K562 (cell line): ENCODE data around the gene UNC79. TPM values are rescaled to one million over a fixed set of nuclear protein-coding genes. Genes with fewer than 3 reads are reported as not detected.

Experiments
- ATAC-seq: fragments of 200-7000 bp; cut with Tn5 transposase; 3 replicates; pipeline ENCODE4 v1.9.1; 2020; ENCODE audit warnings: moderate library complexity
- BruUV-seq: library from RNA; stranded (reverse); fragments of 400-500 nt; replicated peaks from 2 replicates; lab custom pipeline; 2021; lab: Mats Ljungman, UMichigan
- CTCF ChIA-PET: fragments of 300-600 bp; formaldehyde crosslinking; extraction: SDS; loops from one replicate; lab custom pipeline; 2021; ENCODE audit warnings: low intra/inter-chr PET ratio; lab: Yijun Ruan, JAX
- POLR2A ChIA-PET: fragments of 300-600, 350-650 bp; sonication (Branson Sonifier 250); formaldehyde crosslinking; extraction: SDS; loops from one replicate; lab custom pipeline; 2021; ENCODE audit warnings: antibody characterized with exemption, inconsistent platforms; lab: Yijun Ruan, JAX
- DNase-seq, 4 experiments: peaks; one replicate each; pipeline versions ENCODE4 v3.0.0 to v3.0.0-alpha.2; 2011 to 2018; ENCODE audit warnings: low spot score in 3 of 4, mixed read lengths in 3 of 4; ENCODE audit errors: extremely low read depth in 1 of 4
- FAIRE-seq: peaks from 2 replicates; lab custom pipeline; 2011; peaks lifted over from hg19 to GRCh38; lab: Jason Lieb, UNC
- H2AFZ ChIP-seq: 2 replicates; pipeline ENCODE4 v1.6.0; 2011; ENCODE audit warnings: low read depth, low read length, control low read depth, inconsistent platforms
- H3K27ac ChIP-seq: fragments of 200-600 bp; 3 replicates; pipeline ENCODE4 v1.8.0; 2011; ENCODE audit warnings: low read depth, mild to moderate bottlenecking, control low read depth, inconsistent platforms, low read length, moderate library complexity, mixed read lengths; ENCODE audit errors: extremely low read depth
- H3K27me3 ChIP-seq, 2 experiments: fragments of 300-600 bp in 1 of 2; 2 replicates in 1 of 2; 3 replicates in 1 of 2; pipeline versions ENCODE4 v1.6.0 to v1.8.0; 2011; ENCODE audit warnings: inconsistent platforms in 2 of 2, low read length in 2 of 2, mild to moderate bottlenecking in 1 of 2, mixed read lengths in 1 of 2, moderate library complexity in 1 of 2; ENCODE audit not compliant: control insufficient read depth in 2 of 2, insufficient read depth in 2 of 2
- H3K36me3 ChIP-seq: fragments of 300-600 bp; 3 replicates; pipeline ENCODE4 v1.8.0; 2011; ENCODE audit warnings: mild to moderate bottlenecking, low read length, inconsistent platforms; ENCODE audit not compliant: control insufficient read depth, insufficient read depth
- H3K4me1 ChIP-seq, 2 experiments: fragments of 200-600 bp in 1 of 2; replicated peaks in 1 of 2; 2 replicates in 1 of 2; 3 replicates in 1 of 2; pipeline versions ENCODE4 v1.5.1 to v1.8.0; 2011; ENCODE audit warnings: inconsistent platforms in 2 of 2, low read length in 2 of 2, mild to moderate bottlenecking in 1 of 2, mixed read lengths in 1 of 2, moderate library complexity in 1 of 2; ENCODE audit not compliant: control insufficient read depth in 2 of 2, insufficient read depth in 2 of 2
- H3K4me2 ChIP-seq: 2 replicates; pipeline ENCODE4 v1.6.1; 2011; ENCODE audit warnings: low read length, control low read depth, inconsistent platforms, mixed read lengths; ENCODE audit not compliant: insufficient read depth
- H3K4me3 ChIP-seq: fragments of 200-600 bp; sonication (generic), shearing (Covaris generic); 2 replicates; pipeline ENCODE4 v1.5.1; 2016; ENCODE audit warnings: control low read depth, inconsistent platforms
- H3K79me2 ChIP-seq: fragments of 200-600 bp; 3 replicates; pipeline ENCODE4 v1.8.0; 2011; ENCODE audit warnings: low read length, inconsistent platforms; ENCODE audit not compliant: control insufficient read depth, insufficient read depth
- H3K9ac ChIP-seq, 2 experiments: 2 replicates each; pipeline versions ENCODE4 v1.6.0 to v1.6.1; 2011; ENCODE audit warnings: low read depth in 2 of 2, low read length in 2 of 2, control low read depth in 1 of 2, inconsistent platforms in 1 of 2, mild to moderate bottlenecking in 1 of 2, mixed read lengths in 1 of 2; ENCODE audit not compliant: insufficient read depth in 1 of 2
- H3K9me1 ChIP-seq: one replicate; pipeline ENCODE4 v1.6.0; 2011; ENCODE audit warnings: inconsistent platforms, mild to moderate bottlenecking, low read length, moderate library complexity; ENCODE audit not compliant: control insufficient read depth, insufficient read depth
- H3K9me3 ChIP-seq: replicated peaks from 2 replicates; pipeline ENCODE4 v1.5.1; 2011; ENCODE audit warnings: low read depth, low read length, inconsistent platforms; ENCODE audit not compliant: control insufficient read depth, insufficient read depth
- H4K20me1 ChIP-seq: replicated peaks from 2 replicates; pipeline ENCODE4 v1.6.1; 2011; ENCODE audit warnings: low read length, inconsistent platforms, mixed read lengths; ENCODE audit not compliant: control insufficient read depth, insufficient read depth
- CTBP1 ChIP-seq: fragments of 450-650 bp; IDR thresholded peaks from 2 replicates; pipeline ENCODE4 v1.6.1; 2016; ENCODE audit warnings: borderline replicate concordance
- ELK3 ChIP-seq: fragments of 450-650 bp; formaldehyde crosslinking; IDR thresholded peaks from 2 replicates; pipeline ENCODE4 v1.4.0; 2020; ENCODE audit warnings: mild to moderate bottlenecking
- POLR2H ChIP-seq: IDR thresholded peaks from 2 replicates; pipeline ENCODE4 v1.6.1; 2016; ENCODE audit warnings: missing genetic modification characterization, low read depth, mild to moderate bottlenecking, control low read depth, missing compliant biosample characterization, moderate library complexity
- ZNF57 ChIP-seq: fragments of 450-650 bp; formaldehyde crosslinking; IDR thresholded peaks from 2 replicates; pipeline ENCODE4 v1.4.0; 2020; ENCODE audit warnings: mild to moderate bottlenecking, moderate library complexity
- ZNF592 ChIP-seq: fragments of 450-650 bp; IDR thresholded peaks from 2 replicates; pipeline ENCODE4 v1.6.1; 2017; ENCODE audit warnings: antibody characterized with exemption, mild to moderate bottlenecking
- ZSCAN32 ChIP-seq: fragments of 450-650 bp; formaldehyde crosslinking; IDR thresholded peaks from 2 replicates; pipeline ENCODE4 v1.4.0; 2020; ENCODE audit warnings: mild to moderate bottlenecking, moderate library complexity
- WGBS: fragments of 100-300 bp; shearing (Covaris generic); methylation state at CpG from one replicate; pipeline ENCODE4 v1.1.6; 2016; ENCODE audit warnings: low coverage, mixed read lengths; ENCODE audit not compliant: insufficient coverage; ENCODE audit errors: missing lambda C conversion rate; 5-methylcytosine and 5-hydroxymethylcytosine counted together
- in situ Hi-C: fragments of 300-500 bp; cut with MboI; formaldehyde crosslinking; loops from 4 replicates; pipeline ENCODE4 v1.15.0; 2018; ENCODE audit warnings: inconsistent platforms, mixed read lengths
- intact Hi-C: fragments of 100-400 bp; cut with micrococcal nuclease; formaldehyde crosslinking; loops from 2 replicates; pipeline ENCODE4 v1.14.2; 2022
- polyA plus RNA-seq, 8 experiments: library from polyadenylated mRNA; depleted of rRNA in 4 of 8; stranded (reverse) in 5 of 8; unstranded in 3 of 8; fragments of >200 nt; fragmentation: Nextera tagmentation in 2 of 8; fragmentation: Illumina TruSeq in 1 of 8; extraction: Ambion mirVana in 2 of 8; extraction: Trizol in 1 of 8; gene quantifications; 2 replicates each; pipeline versions ENCODE4 v1.2.1 to v1.2.3, GENCODE V29; 2011 to 2014; ENCODE audit warnings: inconsistent platforms in 1 of 8, missing spikeins in 1 of 8
- total RNA-seq, 7 experiments: library from RNA; depleted of rRNA in 6 of 7; stranded (reverse); fragments of >200 nt in 6 of 7; fragmentation: Illumina TruSeq in 2 of 7; extraction: Trizol in 2 of 7; gene quantifications; 2 replicates each; pipeline versions ENCODE4 v1.2.1 to v1.2.3, GENCODE V29; 2011 to 2021; ENCODE audit warnings: low replicate concordance in 1 of 7

The UNC79 gene
- total and polyA plus RNA-seq, 9 of the 15 experiments (the other 6 are each of a cell fraction or from before 2014, with no cell fraction given): under 0.01 to 0.04 (median 0.01) TPM; not detected in 6

- BruUV-seq: no TSS peak
- no peaks in the 10 kb centered on the region for H3K27me3 ChIP-seq
- no peak for DNase-seq
- WGBS: 0% methylated on average over 2 of the region's 4 CpGs
- H2AFZ ChIP-seq: no peak overlapping the region
- no peak overlapping the region for H3K9ac ChIP-seq
- H3K4me1 ChIP-seq: no peaks in the 10 kb centered on the region
- intact Hi-C loops: no loop called here
- POLR2A ChIA-PET: no interaction called here
- H4K20me1 ChIP-seq: no peaks in the 10 kb centered on the region
- H3K27ac ChIP-seq: no peak overlapping the region
- TF ChIP-seq ZNF57 (CRISPR knock-in tag) (no peak), ZNF592 (no peak), POLR2H (tag) (no peak), ELK3 (no peak), CTBP1 (no peak), ZSCAN32 (CRISPR knock-in tag) (no peak)
- TF ChIP-seq, all 486 proteins: peak for 0
- CTCF ChIA-PET: no interaction called here
- Histone ChIP-seq H3K9me1 (no peaks in the 10 kb centered on the region), H3K4me3 (no peak overlapping the region), H3K79me2 (no peaks in the 10 kb centered on the region), H3K36me3 (no peaks in the 10 kb centered on the region), H3K4me2 (no peak overlapping the region), H3K9me3 (no peaks in the 10 kb centered on the region)
- no peak for ATAC-seq
- FAIRE-seq: no peak
- in situ Hi-C loops: loop anchor here (25.0 kb wide), 1 partner anchor 518 kb away; no protein-coding TSS in a partner anchor
Measured at GRCh38 chr14:93669632-93670031, 238.9 kb downstream of the UNC79 start.
